ENCODE measurements around the gene BIN1. TPM values are rescaled to one million over a fixed set of nuclear protein-coding genes. Genes with fewer than 3 reads are reported as not detected.

BIN1 gene
- total RNA-seq, 1 donor from 2014 or later: 33.4 TPM

DNA sequence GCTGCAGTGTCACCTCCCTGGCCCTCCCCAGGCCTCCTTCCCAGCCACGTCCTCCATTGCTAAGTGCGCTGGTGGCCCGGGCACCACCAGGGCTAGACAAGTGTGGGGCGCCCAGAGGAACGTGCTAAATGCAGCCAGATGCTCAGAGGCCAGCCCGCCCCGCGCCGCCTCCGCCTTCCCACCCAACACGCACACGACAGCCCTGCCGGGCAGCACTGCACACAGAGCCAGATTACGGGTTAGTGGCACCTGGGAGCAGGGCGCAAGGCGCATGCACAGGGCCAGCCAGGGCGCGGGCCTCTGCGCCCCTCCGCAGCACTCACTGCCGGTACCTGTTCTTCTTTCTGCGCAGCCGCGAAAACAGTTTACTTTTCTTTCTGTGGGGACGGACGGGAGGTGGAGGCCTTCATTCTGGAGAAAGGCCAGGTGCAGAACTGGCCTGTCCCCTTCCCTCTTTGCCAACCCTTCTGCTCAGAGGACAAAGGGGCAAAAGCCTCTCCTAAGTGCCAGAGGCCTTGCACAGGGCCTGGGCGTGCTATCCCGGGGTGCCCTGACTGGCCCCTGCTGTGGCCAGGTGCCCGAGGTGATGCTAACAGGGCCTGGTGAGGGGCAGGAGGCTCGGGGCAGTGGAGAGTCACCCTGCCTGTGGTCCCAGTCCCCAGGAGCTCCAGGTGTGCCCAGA lies 46.5 kb downstream of the BIN1 start:
- Histone ChIP-seq H3K36me3 (no peaks in the 10 kb centered on the region), H3K9me3 (no peaks in the 10 kb centered on the region), H3K27ac (no peak overlapping the region), H3K4me3 (no peak overlapping the region), H3K4me1 (peaks cover 19% of the 10 kb centered on the region), H3K27me3 (no peaks in the 10 kb centered on the region)
- ATAC-seq (no peak), DNase-seq (no peak)
- TF ChIP-seq, protein P1, sequence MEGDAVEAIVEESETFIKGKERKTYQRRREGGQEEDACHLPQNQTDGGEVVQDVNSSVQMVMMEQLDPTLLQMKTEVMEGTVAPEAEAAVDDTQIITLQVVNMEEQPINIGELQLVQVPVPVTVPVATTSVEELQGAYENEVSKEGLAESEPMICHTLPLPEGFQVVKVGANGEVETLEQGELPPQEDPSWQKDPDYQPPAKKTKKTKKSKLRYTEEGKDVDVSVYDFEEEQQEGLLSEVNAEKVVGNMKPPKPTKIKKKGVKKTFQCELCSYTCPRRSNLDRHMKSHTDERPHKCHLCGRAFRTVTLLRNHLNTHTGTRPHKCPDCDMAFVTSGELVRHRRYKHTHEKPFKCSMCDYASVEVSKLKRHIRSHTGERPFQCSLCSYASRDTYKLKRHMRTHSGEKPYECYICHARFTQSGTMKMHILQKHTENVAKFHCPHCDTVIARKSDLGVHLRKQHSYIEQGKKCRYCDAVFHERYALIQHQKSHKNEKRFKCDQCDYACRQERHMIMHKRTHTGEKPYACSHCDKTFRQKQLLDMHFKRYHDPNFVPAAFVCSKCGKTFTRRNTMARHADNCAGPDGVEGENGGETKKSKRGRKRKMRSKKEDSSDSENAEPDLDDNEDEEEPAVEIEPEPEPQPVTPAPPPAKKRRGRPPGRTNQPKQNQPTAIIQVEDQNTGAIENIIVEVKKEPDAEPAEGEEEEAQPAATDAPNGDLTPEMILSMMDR (IDR thresholded peaks at IDR 0.05): no peak
- intact Hi-C loops (cut with DNase I): no loop called here

DNA sequence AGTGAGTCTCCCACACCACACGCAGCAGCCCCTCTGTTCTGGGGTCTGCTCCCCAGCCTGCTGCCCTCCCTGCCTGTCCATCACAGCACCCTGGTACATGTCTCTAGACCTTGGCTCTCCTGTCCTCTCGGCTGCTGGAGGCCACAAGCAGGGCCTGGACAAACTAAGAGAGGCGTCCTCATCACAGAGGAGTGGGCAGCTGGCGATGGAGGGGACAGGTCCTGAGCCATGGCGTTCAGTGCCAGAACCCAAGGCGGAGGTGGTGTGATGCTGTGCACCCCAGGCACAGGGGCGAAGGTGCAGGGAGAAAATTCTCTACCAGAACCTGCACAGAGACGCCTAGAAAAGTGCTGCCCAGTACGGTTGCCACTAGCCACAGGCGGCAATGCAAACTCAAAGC lies 47.4 kb downstream of the BIN1 start:
- H3K4me1 ChIP-seq: peaks cover 11% of the 10 kb centered on the region
- DNase-seq: no peak
- TF ChIP-seq, protein P1 (IDR thresholded peaks at IDR 0.05): no peak
- H3K4me3 ChIP-seq: no peak overlapping the region
- no peaks in the 10 kb centered on the region for H3K9me3 ChIP-seq
- intact Hi-C loops (cut with DNase I): no loop called here
- no peaks in the 10 kb centered on the region for H3K27me3 ChIP-seq
- no peak for ATAC-seq
- H3K36me3 ChIP-seq: no peaks in the 10 kb centered on the region
- no peak overlapping the region for H3K27ac ChIP-seq

DNA sequence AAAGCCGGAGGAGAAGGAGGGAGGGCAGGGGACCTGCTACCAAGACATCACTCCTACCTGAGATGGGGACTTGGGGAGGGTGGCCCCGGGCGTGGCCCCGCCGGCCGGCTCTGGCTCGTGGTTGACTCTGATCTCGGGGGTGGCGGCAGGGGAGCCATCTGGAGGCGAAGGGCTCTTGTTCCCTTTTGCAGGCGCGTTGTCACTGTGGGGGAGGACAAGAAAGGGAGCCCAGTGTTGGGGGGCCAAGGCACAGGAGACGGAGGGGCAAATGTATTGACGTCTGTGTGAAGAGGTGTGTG lies 48.1 kb downstream of the BIN1 start:
- H3K27me3 ChIP-seq: no peaks in the 10 kb centered on the region
- H3K36me3 ChIP-seq: no peaks in the 10 kb centered on the region
- H3K27ac ChIP-seq: no peak overlapping the region
- DNase-seq: no peak
- TF ChIP-seq, protein P1 (IDR thresholded peaks at IDR 0.05): no peak
- no peaks in the 10 kb centered on the region for H3K9me3 ChIP-seq
- ATAC-seq: no peak
- intact Hi-C loops (cut with DNase I): no loop called here
- H3K4me3 ChIP-seq: no peak overlapping the region
- H3K4me1 ChIP-seq: peaks cover 5% of the 10 kb centered on the region

DNA sequence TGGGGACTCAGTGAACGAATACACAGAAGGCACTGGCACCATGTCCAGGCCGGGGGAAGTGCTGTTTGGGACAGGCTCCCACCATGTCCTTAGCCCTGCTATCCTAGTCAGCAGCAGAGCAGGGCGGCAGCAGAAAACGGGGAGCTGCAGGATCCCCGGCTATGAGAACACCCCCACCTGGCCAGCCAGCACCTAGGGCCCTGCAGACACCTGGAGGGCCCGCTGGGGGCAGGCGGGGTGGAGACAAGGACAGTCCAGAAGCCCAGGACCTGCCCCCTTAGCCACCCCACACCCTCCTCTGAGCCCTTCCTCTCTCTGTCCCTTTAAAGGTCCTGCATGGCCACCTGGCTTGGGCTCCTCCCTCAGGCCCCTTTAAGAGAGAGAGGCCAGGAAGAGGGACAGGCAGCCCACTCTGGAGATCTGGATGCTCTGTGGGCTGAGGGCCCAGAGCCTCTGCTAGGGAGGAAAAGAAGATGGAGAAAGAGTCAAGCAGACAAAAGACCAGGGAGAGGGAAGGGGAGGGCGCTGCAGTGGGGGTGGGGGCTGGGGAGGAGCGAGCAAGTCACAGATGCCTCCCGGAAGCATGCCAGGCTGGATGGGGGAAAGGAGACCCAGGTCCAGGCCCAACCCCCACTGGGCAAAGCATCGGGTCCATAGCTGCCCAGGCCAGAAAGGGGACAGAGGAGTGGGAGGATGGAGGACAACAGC lies 48.6 kb downstream of the BIN1 start:
- H3K4me3 ChIP-seq: no peak overlapping the region
- H3K27ac ChIP-seq: no peak overlapping the region
- intact Hi-C loops (cut with DNase I): no loop called here
- no peak for ATAC-seq
- DNase-seq: no peak
- H3K36me3 ChIP-seq: no peaks in the 10 kb centered on the region
- peaks cover 5% of the 10 kb centered on the region for H3K4me1 ChIP-seq
- H3K27me3 ChIP-seq: no peaks in the 10 kb centered on the region
- H3K9me3 ChIP-seq: no peaks in the 10 kb centered on the region
- TF ChIP-seq, protein P1 (IDR thresholded peaks at IDR 0.05): no peak

DNA sequence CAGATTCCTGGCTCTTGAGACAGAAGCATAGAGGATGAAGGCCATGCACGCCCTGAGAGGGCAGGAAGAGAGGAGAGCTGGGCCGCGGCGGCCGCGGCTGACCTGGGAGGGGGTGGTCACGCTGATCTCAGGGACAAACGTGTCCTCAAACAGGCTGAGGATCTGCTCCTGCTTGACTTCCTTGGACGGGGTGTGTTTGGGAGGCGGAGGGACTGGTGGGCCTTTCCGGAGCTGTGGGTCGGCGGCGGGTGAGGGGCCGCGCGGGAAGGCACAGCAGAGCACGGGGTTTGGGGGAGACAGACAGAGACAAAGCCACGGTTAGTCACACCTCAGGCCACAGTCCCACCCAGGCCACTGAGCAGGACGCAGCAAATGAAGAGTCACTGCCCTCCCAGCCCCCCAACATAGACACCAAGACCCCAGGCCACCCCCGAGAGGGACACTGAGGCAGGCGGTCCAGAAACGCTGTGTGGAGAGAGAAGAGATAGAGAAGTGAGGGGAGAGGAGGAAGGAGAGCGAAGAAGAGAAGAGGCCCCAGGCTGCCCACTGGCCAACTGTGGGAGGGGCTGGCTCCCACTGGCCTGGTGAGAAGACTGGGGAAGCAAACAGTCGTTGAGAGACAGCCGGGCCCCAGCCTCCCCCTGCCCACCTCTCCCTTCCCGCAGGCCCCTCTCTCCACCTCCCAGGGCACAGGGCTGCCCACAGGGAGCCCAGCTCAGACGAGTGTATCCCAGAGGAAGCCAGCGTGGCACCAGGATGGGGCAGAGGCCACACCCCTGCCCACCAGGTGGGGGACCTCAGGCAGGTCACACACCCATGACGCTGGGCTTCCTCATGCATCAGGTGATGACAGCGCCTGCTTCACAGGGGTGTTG lies 49.3 kb downstream of the BIN1 start:
- H3K36me3 ChIP-seq: no peaks in the 10 kb centered on the region
- DNase-seq (no peak), ATAC-seq (no peak)
- H3K9me3 ChIP-seq: no peaks in the 10 kb centered on the region
- TF ChIP-seq, protein P1 (IDR thresholded peaks at IDR 0.05): no peak
- H3K27me3 ChIP-seq: no peaks in the 10 kb centered on the region
- H3K4me3 ChIP-seq: no peak overlapping the region
- no peak overlapping the region for H3K27ac ChIP-seq
- H3K4me1 ChIP-seq: peaks cover 5% of the 10 kb centered on the region
- intact Hi-C loops (cut with DNase I): no loop called here
